ENCODE results near the gene CLDN19.

The CLDN19 gene

GRCh38 chr1:42739753-42740700 lies at the start of gene CLDN19:
Gene CLDN19 (minus strand): TSS chr1:42740236. CDS start chr1:42740063, 173 bp downstream.
- no peak for DNase-seq

GRCh38 chr1:42788021-42788420 lies 48.0 kb upstream of the CLDN19 start:
- DNase-seq: no peak

GRCh38 chr1:42786097-42786496 lies 46.1 kb upstream of the CLDN19 start:
- DNase-seq: no peak

- DNase-seq: no peak
Measured at GRCh38 chr1:42784946-42785693, 45.1 kb upstream of the CLDN19 start, which contains the start of gene TMEM269. Gene TMEM269 (plus strand): TSS chr1:42784991. CDS start chr1:42789894, 4,903 bp downstream.

- DNase-seq: no peak
Measured at GRCh38 chr1:42784547-42784945, 44.5 kb upstream of the CLDN19 start.

- no peak for DNase-seq
Measured at GRCh38 chr1:42783092-42783491, 43.1 kb upstream of the CLDN19 start.

- DNase-seq: no peak
Measured at GRCh38 chr1:42780176-42780575, 40.1 kb upstream of the CLDN19 start.

- DNase-seq: no peak
Measured at GRCh38 chr1:42779725-42780124, 39.7 kb upstream of the CLDN19 start.

- DNase-seq: peak; percentile 23 to 24
Measured at GRCh38 chr1:42777852-42778251, 37.8 kb upstream of the CLDN19 start.

- no peak for DNase-seq
Measured at GRCh38 chr1:42776502-42776901, 36.5 kb upstream of the CLDN19 start.

GRCh38 chr1:42774928-42775526 lies 35.0 kb upstream of the CLDN19 start:
- no peak for DNase-seq

GRCh38 chr1:42773420-42773819 lies 33.4 kb upstream of the CLDN19 start:
- no peak for DNase-seq

GRCh38 chr1:42769811-42770210 lies 29.8 kb upstream of the CLDN19 start:
- DNase-seq: no peak

GRCh38 chr1:42768172-42768571 lies 28.1 kb upstream of the CLDN19 start:
- no peak for DNase-seq

GRCh38 chr1:42767510-42768000 lies 27.5 kb upstream of the CLDN19 start:
- no peak for DNase-seq

- DNase-seq: peak; percentile 96 to 99
Measured at GRCh38 chr1:42766741-42767509, 26.9 kb upstream of the CLDN19 start, which contains the start of the genes C1orf50 and P3H1. Gene C1orf50 (plus strand): TSS chr1:42767249. CDS start chr1:42767312, 63 bp downstream. Gene P3H1 (minus strand): TSS chr1:42767028. CDS start chr1:42766971, 57 bp downstream.

GRCh38 chr1:42765832-42766740 lies 26.1 kb upstream of the CLDN19 start:
- DNase-seq: peak; percentile 54 to 82

- no peak for DNase-seq
Measured at GRCh38 chr1:42765269-42765668, 25.2 kb upstream of the CLDN19 start.

GRCh38 chr1:42762269-42762668 lies 22.2 kb upstream of the CLDN19 start:
- DNase-seq: no peak

GRCh38 chr1:42761567-42761966 lies 21.5 kb upstream of the CLDN19 start:
- no peak for DNase-seq

- peak in 1 of 2 experiments; percentile 10 for DNase-seq
Measured at GRCh38 chr1:42759114-42759513, 19.1 kb upstream of the CLDN19 start.

Measured in SHP77 (cell line).